Hepatocyte (in vitro differentiated cells): ENCODE results near the gene MANBA.

Experiments
- CTCF ChIP-seq: fragments of 200-600 bp; sonication (generic); IDR thresholded peaks from 2 replicates; pipeline ENCODE4 v1.5.1; 2016; ENCODE audit warnings: antibody characterized with exemption, mild to moderate bottlenecking; ENCODE audit not compliant: poor library complexity
- EZH2 ChIP-seq: fragments of 200-600 bp; sonication (generic); IDR thresholded peaks from 2 replicates; pipeline ENCODE4 v1.6.1; 2016; ENCODE audit warnings: antibody characterized with exemption, mild to moderate bottlenecking, borderline replicate concordance
- EZH2phosphoT487 ChIP-seq: fragments of 200-600 bp; sonication (generic); IDR thresholded peaks from one replicate; pipeline ENCODE4 v1.6.1; 2018; ENCODE audit warnings: antibody characterized with exemption, mild to moderate bottlenecking, low read depth, moderate library complexity; ENCODE audit not compliant: unreplicated experiment, severe bottlenecking

GRCh38 chr4:102693262-102693850, 67.4 kb downstream of the MANBA start:
- TF ChIP-seq EZH2phosphoT487 (no peak), CTCF (no peak), EZH2 (no peak)
